ENCODE results near the gene DLGAP1. TPM values are rescaled to one million over a fixed set of nuclear protein-coding genes. Genes with fewer than 3 reads are reported as not detected.

Gene DLGAP1
- polyA plus RNA-seq, 1 donor from 2014 or later: 4.5 TPM

DNA sequence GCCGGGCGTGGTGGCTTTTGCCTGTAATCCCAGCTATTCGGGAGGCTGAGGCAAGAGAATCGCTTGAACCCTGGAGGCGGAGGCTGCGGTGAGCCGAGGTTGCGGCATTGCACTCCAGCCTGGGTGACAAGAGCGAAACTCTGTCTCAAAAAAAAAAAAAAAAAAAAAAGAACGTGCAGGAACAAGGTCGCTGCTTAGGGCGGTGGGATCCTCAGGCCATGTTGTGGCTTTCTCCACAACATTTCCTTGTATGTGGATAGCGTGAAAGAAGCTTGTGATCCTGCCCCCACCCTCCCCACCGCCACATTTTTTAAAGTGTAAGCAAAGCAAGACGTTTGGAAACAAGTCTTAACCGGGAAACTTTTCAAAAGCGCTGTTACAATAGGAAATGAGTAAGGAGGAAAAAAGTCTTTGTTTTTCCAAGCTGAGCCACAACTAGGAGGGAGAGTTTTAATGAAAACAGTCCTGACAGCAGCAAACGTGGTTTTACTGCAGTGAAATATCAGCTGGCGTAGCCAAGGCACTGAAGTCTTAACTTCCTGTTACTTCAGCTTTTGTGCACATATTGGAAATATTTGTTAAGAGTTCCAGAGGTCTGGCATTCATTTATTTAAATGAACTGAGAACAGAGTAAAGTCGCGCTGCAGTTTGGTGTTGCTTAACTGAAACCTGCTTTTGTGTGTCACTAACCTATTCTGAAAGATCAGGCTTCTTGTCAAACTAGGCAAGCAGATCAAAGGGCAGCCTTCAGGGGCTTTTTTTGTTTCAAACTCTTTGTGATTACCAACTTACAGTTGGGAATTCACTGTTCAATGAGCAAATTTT, 1001.4 kb downstream of the DLGAP1 start:
- peaks cover 51% of the 10 kb centered on the region for H3K27me3 ChIP-seq (ENCODE audit: insufficient read depth, low read depth, low read length)
- no peak overlapping the region for H3K4me2 ChIP-seq (ENCODE audit: low read length)
- H3K27ac ChIP-seq (ENCODE audit: low read length): no peak overlapping the region
- H3K36me3 ChIP-seq (ENCODE audit: insufficient read depth, low read length): peaks cover 4% of the 10 kb centered on the region
- H3K9me2 ChIP-seq (ENCODE audit: insufficient read depth, low read length): no peaks in the 10 kb centered on the region
- H2AFZ ChIP-seq (ENCODE audit: low read depth, low read length): no peak overlapping the region
- H3K9me3 ChIP-seq (ENCODE audit: low read length): no peaks in the 10 kb centered on the region
- TF ChIP-seq POLR2AphosphoS5 (IDR thresholded peaks at IDR 0.05) (no peak), TAF1 (IDR thresholded peaks at IDR 0.05; ENCODE audit: low read depth) (no peak), EZH2 (IDR thresholded peaks at IDR 0.05; ENCODE audit: borderline replicate concordance, insufficient read depth, low read length, poor library complexity, severe bottlenecking) (no peak), RAD21 (conservative IDR thresholded peaks at IDR 0.05) (no peak), SMC3 (conservative IDR thresholded peaks at IDR 0.05; ENCODE audit: poor library complexity) (no peak), EP300 (conservative IDR thresholded peaks at IDR 0.05; ENCODE audit: poor library complexity, severe bottlenecking) (no peak)
- TF ChIP-seq, protein P1, sequence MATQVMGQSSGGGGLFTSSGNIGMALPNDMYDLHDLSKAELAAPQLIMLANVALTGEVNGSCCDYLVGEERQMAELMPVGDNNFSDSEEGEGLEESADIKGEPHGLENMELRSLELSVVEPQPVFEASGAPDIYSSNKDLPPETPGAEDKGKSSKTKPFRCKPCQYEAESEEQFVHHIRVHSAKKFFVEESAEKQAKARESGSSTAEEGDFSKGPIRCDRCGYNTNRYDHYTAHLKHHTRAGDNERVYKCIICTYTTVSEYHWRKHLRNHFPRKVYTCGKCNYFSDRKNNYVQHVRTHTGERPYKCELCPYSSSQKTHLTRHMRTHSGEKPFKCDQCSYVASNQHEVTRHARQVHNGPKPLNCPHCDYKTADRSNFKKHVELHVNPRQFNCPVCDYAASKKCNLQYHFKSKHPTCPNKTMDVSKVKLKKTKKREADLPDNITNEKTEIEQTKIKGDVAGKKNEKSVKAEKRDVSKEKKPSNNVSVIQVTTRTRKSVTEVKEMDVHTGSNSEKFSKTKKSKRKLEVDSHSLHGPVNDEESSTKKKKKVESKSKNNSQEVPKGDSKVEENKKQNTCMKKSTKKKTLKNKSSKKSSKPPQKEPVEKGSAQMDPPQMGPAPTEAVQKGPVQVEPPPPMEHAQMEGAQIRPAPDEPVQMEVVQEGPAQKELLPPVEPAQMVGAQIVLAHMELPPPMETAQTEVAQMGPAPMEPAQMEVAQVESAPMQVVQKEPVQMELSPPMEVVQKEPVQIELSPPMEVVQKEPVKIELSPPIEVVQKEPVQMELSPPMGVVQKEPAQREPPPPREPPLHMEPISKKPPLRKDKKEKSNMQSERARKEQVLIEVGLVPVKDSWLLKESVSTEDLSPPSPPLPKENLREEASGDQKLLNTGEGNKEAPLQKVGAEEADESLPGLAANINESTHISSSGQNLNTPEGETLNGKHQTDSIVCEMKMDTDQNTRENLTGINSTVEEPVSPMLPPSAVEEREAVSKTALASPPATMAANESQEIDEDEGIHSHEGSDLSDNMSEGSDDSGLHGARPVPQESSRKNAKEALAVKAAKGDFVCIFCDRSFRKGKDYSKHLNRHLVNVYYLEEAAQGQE (IDR thresholded peaks at IDR 0.05; ENCODE audit: borderline replicate concordance): no peak
- TF ChIP-seq, protein P2, sequence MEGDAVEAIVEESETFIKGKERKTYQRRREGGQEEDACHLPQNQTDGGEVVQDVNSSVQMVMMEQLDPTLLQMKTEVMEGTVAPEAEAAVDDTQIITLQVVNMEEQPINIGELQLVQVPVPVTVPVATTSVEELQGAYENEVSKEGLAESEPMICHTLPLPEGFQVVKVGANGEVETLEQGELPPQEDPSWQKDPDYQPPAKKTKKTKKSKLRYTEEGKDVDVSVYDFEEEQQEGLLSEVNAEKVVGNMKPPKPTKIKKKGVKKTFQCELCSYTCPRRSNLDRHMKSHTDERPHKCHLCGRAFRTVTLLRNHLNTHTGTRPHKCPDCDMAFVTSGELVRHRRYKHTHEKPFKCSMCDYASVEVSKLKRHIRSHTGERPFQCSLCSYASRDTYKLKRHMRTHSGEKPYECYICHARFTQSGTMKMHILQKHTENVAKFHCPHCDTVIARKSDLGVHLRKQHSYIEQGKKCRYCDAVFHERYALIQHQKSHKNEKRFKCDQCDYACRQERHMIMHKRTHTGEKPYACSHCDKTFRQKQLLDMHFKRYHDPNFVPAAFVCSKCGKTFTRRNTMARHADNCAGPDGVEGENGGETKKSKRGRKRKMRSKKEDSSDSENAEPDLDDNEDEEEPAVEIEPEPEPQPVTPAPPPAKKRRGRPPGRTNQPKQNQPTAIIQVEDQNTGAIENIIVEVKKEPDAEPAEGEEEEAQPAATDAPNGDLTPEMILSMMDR (IDR thresholded peaks at IDR 0.05; ENCODE audit: poor library complexity, severe bottlenecking): no peak
- peaks cover 65% of the 10 kb centered on the region for H3K79me2 ChIP-seq (replicated peaks; ENCODE audit: insufficient read depth, low read length)
- no peaks in the 10 kb centered on the region for H3F3A ChIP-seq (ENCODE audit: insufficient read depth, low read length, poor library complexity, severe bottlenecking)
- no peaks in the 10 kb centered on the region for H4K20me1 ChIP-seq (ENCODE audit: insufficient read depth)
- no peak overlapping the region for H3K9ac ChIP-seq (ENCODE audit: low read length)
- no peak overlapping the region for H3K4me3 ChIP-seq (ENCODE audit: low read length)

DNA sequence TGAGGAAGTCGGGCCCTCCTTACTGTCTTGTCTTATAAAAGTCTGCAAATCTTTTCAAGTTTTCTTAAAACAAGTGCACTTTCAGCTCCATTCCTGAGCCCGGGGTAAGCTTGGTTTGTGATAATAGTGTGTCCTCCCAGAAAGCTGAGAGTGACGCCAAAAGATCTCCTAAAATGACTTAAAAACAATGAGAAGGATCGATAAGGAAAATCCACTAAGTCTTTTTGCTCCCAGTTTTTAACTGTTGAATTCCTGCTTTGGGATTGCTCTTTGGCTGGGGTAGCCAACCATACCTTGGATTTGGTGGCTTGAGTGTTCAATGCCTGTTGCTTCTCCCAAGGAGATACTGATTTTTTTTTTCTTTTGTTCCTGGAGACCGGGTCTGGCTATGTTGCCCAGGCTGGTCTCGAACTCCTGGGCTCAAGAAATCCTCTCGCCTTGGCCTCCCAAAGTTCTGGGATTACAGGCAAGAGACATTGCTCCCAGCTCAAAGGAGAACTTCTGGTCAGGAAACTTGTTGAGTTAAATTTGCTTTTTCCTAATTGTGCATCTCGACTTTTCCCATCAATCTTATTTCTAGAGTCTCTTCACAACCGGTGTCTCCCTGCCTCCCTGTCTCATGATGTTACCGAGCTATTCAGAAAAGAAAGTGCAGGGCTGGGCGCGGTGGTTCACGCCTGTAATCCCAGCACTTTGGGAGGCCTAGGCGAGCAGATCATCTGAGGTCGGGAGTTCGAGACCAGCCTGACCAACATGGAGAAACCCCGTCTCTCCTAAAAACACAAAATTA, 1002.2 kb downstream of the DLGAP1 start:
- Histone ChIP-seq H3K4me2 (ENCODE audit: low read length) (no peak overlapping the region), H3K4me3 (ENCODE audit: low read length) (peak overlapping the region; percentile 87), H3K27ac (ENCODE audit: low read length) (no peak overlapping the region), H2AFZ (ENCODE audit: low read depth, low read length) (no peak overlapping the region), H3K79me2 (replicated peaks; ENCODE audit: insufficient read depth, low read length) (peaks cover 58% of the 10 kb centered on the region), H3K9me3 (ENCODE audit: low read length) (no peaks in the 10 kb centered on the region), H3K9ac (ENCODE audit: low read length) (no peak overlapping the region), H3K36me3 (ENCODE audit: insufficient read depth, low read length) (peaks cover 4% of the 10 kb centered on the region), H3K27me3 (ENCODE audit: insufficient read depth, low read depth, low read length) (peaks cover 57% of the 10 kb centered on the region), H3F3A (ENCODE audit: insufficient read depth, low read length, poor library complexity, severe bottlenecking) (no peaks in the 10 kb centered on the region), H4K20me1 (ENCODE audit: insufficient read depth) (no peaks in the 10 kb centered on the region), H3K9me2 (ENCODE audit: insufficient read depth, low read length) (no peaks in the 10 kb centered on the region)
- TF ChIP-seq, protein P2 (IDR thresholded peaks at IDR 0.05; ENCODE audit: poor library complexity, severe bottlenecking): no peak
- TF ChIP-seq POLR2AphosphoS5 (IDR thresholded peaks at IDR 0.05) (no peak), SMC3 (conservative IDR thresholded peaks at IDR 0.05; ENCODE audit: poor library complexity) (no peak), MXI1 (conservative IDR thresholded peaks at IDR 0.05; ENCODE audit: poor library complexity, severe bottlenecking) (no peak), EP300 (conservative IDR thresholded peaks at IDR 0.05; ENCODE audit: poor library complexity, severe bottlenecking) (no peak), TAF1 (IDR thresholded peaks at IDR 0.05; ENCODE audit: low read depth) (no peak), EZH2 (IDR thresholded peaks at IDR 0.05; ENCODE audit: borderline replicate concordance, insufficient read depth, low read length, poor library complexity, severe bottlenecking) (no peak), RAD21 (conservative IDR thresholded peaks at IDR 0.05) (no peak)
- TF ChIP-seq, protein P1 (IDR thresholded peaks at IDR 0.05; ENCODE audit: borderline replicate concordance): no peak

Data from neural cell (in vitro differentiated cells).